Calu3 (cell line): ENCODE measurements around the gene MIGA2. TPM values are rescaled to one million over a fixed set of nuclear protein-coding genes. Genes with fewer than 3 reads are reported as not detected.

ENCODE experiments used
- BruUV-seq: library from RNA; stranded (reverse); fragments of 400-500 nt; replicated peaks from 2 replicates; lab custom pipeline; 2021; lab: Mats Ljungman, UMichigan
- CTCF ChIA-PET: fragments of 300-600 bp; sonication (Branson Sonifier 250); formaldehyde crosslinking; loops from one replicate; lab custom pipeline; 2022; ENCODE audit warnings: antibody characterized with exemption; lab: Charles Lee
- DNase-seq: peaks from one replicate; pipeline ENCODE4 v3.0.0; 2022
- H3K27ac Mint-ChIP-seq: one replicate; pipeline ENCODE4 v1.8.0; 2022; ENCODE audit warnings: mixed read lengths; ENCODE audit not compliant: unreplicated experiment
- H3K27me3 Mint-ChIP-seq: one replicate; pipeline ENCODE4 v1.8.0; 2022; ENCODE audit warnings: mixed read lengths; ENCODE audit not compliant: unreplicated experiment
- H3K36me3 Mint-ChIP-seq: one replicate; pipeline ENCODE4 v1.8.0; 2022; ENCODE audit warnings: mild to moderate bottlenecking, moderate library complexity, mixed read lengths; ENCODE audit not compliant: insufficient read depth, unreplicated experiment
- H3K4me1 Mint-ChIP-seq: one replicate; pipeline ENCODE4 v1.8.0; 2022; ENCODE audit warnings: mild to moderate bottlenecking, low read depth, mixed read lengths; ENCODE audit not compliant: unreplicated experiment
- H3K4me3 Mint-ChIP-seq: one replicate; pipeline ENCODE4 v1.8.0; 2022; ENCODE audit warnings: mild to moderate bottlenecking, low read depth, moderate library complexity, mixed read lengths; ENCODE audit not compliant: unreplicated experiment
- H3K9me3 Mint-ChIP-seq: one replicate; pipeline ENCODE4 v1.8.0; 2022; ENCODE audit warnings: low read depth, mixed read lengths; ENCODE audit not compliant: unreplicated experiment
- intact Hi-C: fragments of 100-400 bp; cut with micrococcal nuclease; formaldehyde crosslinking; loops from one replicate; pipeline ENCODE4 v1.10.0; 2022; ENCODE audit not compliant: unreplicated experiment
- total RNA-seq: library from RNA; stranded (reverse); gene quantifications from 2 replicates; pipeline ENCODE4 v1.2.3, GENCODE V29; 2022
- TF ChIP-seq, protein P1 (sequence below): fragments of 200-600 bp; IDR thresholded peaks from one replicate; pipeline ENCODE4 v1.8.0; 2022; ENCODE audit warnings: antibody characterized with exemption; ENCODE audit not compliant: unreplicated experiment

Gene MIGA2
- total RNA-seq, 1 experiment from 2014 or later, result 17.8 TPM

DNA sequence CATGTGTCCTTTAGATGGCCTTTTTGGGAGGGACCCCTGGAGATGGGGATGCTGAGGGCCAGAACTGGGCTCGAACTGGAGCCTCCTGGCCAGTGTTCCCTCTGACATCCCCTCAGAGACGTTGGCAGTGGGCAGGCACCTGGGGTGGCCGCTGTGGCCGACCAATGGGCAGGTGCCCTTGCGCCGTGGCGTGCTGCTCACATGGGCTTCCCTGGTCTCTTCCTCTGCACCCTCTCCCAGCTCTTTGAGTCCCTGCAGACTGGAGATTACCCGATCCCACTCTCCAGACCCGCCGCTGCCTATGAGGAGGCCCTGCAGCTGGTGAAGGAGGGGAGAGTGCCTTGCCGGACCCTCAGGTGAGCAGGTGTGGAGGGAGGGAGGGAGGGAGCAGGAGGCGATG lies 24.6 kb downstream of the MIGA2 start:
- no peak for DNase-seq
- H3K36me3 Mint-ChIP-seq, result peaks cover 8% of the 10 kb centered on the region
- no peaks in the 10 kb centered on the region for H3K27me3 Mint-ChIP-seq
- no peaks in the 10 kb centered on the region for H3K4me1 Mint-ChIP-seq
- no peaks in the 10 kb centered on the region for H3K9me3 Mint-ChIP-seq
- BruUV-seq, result no TSS peak
- intact Hi-C loops, result no loop called here
- H3K4me3 Mint-ChIP-seq, result no peak overlapping the region
- TF ChIP-seq, protein P1, sequence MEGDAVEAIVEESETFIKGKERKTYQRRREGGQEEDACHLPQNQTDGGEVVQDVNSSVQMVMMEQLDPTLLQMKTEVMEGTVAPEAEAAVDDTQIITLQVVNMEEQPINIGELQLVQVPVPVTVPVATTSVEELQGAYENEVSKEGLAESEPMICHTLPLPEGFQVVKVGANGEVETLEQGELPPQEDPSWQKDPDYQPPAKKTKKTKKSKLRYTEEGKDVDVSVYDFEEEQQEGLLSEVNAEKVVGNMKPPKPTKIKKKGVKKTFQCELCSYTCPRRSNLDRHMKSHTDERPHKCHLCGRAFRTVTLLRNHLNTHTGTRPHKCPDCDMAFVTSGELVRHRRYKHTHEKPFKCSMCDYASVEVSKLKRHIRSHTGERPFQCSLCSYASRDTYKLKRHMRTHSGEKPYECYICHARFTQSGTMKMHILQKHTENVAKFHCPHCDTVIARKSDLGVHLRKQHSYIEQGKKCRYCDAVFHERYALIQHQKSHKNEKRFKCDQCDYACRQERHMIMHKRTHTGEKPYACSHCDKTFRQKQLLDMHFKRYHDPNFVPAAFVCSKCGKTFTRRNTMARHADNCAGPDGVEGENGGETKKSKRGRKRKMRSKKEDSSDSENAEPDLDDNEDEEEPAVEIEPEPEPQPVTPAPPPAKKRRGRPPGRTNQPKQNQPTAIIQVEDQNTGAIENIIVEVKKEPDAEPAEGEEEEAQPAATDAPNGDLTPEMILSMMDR, result no peak
- H3K27ac Mint-ChIP-seq, result no peak overlapping the region
- CTCF ChIA-PET, result no interaction called here

DNA sequence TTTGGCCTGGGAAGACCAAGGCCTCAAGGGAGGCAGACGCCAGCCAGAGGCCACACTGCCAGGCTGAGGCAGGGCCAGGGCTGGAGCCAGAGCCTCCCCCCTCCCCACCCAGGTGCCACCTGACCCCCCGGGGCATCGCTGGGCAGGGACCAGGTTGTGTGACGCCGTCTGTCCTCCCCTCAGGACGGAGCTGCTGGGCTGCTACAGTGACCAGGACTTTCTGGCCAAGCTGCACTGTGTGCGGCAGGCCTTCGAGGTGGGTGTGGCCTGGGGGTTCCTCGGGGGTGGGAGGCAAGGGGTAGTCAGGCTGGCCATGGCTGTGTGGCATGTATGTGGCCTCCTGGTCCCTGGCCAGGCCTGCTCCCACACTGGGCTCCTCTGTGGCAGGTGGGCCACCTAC lies 26.6 kb downstream of the MIGA2 start:
- Mint-ChIP-seq H3K27ac (no peak overlapping the region), H3K36me3 (peaks cover 11% of the 10 kb centered on the region), H3K4me1 (no peaks in the 10 kb centered on the region), H3K4me3 (no peak overlapping the region), H3K9me3 (no peaks in the 10 kb centered on the region), H3K27me3 (no peaks in the 10 kb centered on the region)
- intact Hi-C loops, result no loop called here
- DNase-seq, result no peak
- TF ChIP-seq, protein P1, result no peak
- CTCF ChIA-PET, result interaction anchor here (0.7 kb wide), 1 partner anchor 662 kb away, joined by 4 read pairs; no protein-coding TSS in a partner anchor
- BruUV-seq, result no TSS peak

DNA sequence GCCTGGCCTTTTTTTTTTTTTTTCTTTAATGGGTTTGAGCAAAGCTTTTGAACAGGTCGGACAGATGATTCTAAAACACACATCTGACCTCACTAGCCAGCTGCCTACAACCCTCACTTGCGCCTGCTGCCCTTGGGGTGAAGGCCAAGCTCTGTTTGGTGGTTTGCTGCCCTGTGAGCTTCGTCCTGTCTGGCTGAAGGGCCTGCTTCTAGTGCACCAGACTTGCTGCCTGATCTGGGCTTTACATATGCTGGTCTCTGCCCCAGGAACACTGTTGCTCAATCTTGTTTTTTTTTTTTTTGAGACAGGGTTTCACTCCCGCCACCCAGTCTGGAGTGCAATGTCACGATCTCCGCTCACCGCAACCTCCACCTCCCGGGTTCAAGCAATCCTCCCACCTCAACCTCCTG lies 28.1 kb downstream of the MIGA2 start:
- CTCF ChIA-PET, result no interaction called here
- no peak for DNase-seq
- no peak overlapping the region for H3K4me3 Mint-ChIP-seq
- no TSS peak for BruUV-seq
- no peaks in the 10 kb centered on the region for H3K27me3 Mint-ChIP-seq
- H3K36me3 Mint-ChIP-seq, result peaks cover 16% of the 10 kb centered on the region
- H3K27ac Mint-ChIP-seq, result no peak overlapping the region
- TF ChIP-seq, protein P1, result no peak
- H3K9me3 Mint-ChIP-seq, result no peaks in the 10 kb centered on the region
- H3K4me1 Mint-ChIP-seq, result no peaks in the 10 kb centered on the region
- intact Hi-C loops, result no loop called here

DNA sequence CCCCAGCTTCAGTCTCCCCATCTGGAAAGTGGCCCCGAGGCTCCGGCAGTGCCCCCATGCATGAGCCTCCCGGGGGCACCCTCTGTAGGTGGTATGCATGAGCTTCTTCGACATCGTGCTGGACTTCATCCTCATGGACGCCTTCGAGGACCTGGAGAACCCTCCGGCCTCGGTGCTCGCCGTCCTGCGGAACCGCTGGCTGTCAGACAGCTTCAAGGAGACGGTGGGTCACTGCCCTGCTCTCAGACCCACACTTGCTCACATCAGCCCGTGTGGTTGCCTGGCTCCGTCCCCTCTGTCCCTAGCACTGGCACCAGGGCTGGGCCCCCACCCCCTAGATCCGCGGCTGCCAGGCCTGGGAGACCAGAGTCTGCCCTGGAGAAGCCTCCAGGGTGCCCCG lies 31.7 kb downstream of the MIGA2 start:
- Mint-ChIP-seq H3K4me3 (no peak overlapping the region), H3K27ac (no peak overlapping the region), H3K9me3 (no peaks in the 10 kb centered on the region), H3K4me1 (no peaks in the 10 kb centered on the region), H3K27me3 (no peaks in the 10 kb centered on the region), H3K36me3 (peaks cover 16% of the 10 kb centered on the region)
- TF ChIP-seq, protein P1, result no peak
- CTCF ChIA-PET, result no interaction called here
- DNase-seq, result no peak
- intact Hi-C loops, result no loop called here
- BruUV-seq, result no TSS peak
